Dermis lymphatic vessel endothelial cell (primary cell): ENCODE data around the gene ATOH1. TPM values are rescaled to one million over a fixed set of nuclear protein-coding genes. Genes with fewer than 3 reads are reported as not detected.

Experiments used
- total RNA-seq: library from RNA; depleted of rRNA; stranded (reverse); fragments of >200 nt; gene quantifications from 2 replicates; pipeline ENCODE4 v1.2.1, GENCODE V29; 2014

ATOH1 gene, protein sequence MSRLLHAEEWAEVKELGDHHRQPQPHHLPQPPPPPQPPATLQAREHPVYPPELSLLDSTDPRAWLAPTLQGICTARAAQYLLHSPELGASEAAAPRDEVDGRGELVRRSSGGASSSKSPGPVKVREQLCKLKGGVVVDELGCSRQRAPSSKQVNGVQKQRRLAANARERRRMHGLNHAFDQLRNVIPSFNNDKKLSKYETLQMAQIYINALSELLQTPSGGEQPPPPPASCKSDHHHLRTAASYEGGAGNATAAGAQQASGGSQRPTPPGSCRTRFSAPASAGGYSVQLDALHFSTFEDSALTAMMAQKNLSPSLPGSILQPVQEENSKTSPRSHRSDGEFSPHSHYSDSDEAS
- total RNA-seq = not detected in 2 replicates

DNA sequence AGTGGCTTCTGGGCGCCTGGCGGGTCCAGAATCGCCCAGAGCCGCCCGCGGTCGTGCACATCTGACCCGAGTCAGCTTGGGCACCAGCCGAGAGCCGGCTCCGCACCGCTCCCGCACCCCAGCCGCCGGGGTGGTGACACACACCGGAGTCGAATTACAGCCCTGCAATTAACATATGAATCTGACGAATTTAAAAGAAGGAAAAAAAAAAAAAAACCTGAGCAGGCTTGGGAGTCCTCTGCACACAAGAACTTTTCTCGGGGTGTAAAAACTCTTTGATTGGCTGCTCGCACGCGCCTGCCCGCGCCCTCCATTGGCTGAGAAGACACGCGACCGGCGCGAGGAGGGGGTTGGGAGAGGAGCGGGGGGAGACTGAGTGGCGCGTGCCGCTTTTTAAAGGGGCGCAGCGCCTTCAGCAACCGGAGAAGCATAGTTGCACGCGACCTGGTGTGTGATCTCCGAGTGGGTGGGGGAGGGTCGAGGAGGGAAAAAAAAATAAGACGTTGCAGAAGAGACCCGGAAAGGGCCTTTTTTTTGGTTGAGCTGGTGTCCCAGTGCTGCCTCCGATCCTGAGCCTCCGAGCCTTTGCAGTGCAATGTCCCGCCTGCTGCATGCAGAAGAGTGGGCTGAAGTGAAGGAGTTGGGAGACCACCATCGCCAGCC, at the start of gene ATOH1:
ATOH1 (plus strand) TSS at position 422 of the 663 bp plus-strand sequence; CDS start at position 596, 174 bp downstream.

